Thyroid gland (tissue), 4 donors: ENCODE data around the gene MARCO. TPM values are rescaled to one million over a fixed set of nuclear protein-coding genes. Genes with fewer than 3 reads are reported as not detected.
A peak's percentile ranks its signal among the peaks of the same experiment; 100 is the strongest.
"Not testable (repeated sequence)": the region's sequence is repeated elsewhere in the genome, so short reads cannot be mapped to it uniquely, and the experiment has no call there.

ENCODE experiments used
- DNase-seq, 2 donors: peaks; one replicate each; pipeline ENCODE4 v3.0.0-alpha.2; 2019
- H3K27ac ChIP-seq, 3 donors: fragments of 200-600 bp; sonication (generic); 1 replicate in 2 of 3; 2 replicates in 1 of 3; pipeline ENCODE4 v1.5.1; 2016 to 2019; ENCODE audit warnings: mild to moderate bottlenecking in 1 of 3, moderate library complexity in 1 of 3
- H3K27me3 ChIP-seq: fragments of 200-600 bp; sonication (generic); one replicate; pipeline ENCODE4 v1.5.1; 2019
- H3K36me3 ChIP-seq, 2 donors: fragments of 200-600 bp; sonication (generic); one replicate each; pipeline ENCODE4 v1.5.1; 2016 to 2019
- H3K4me1 ChIP-seq, 2 donors: fragments of 200-600 bp; sonication (generic); one replicate each; pipeline ENCODE4 v1.5.1; 2017 to 2019
- H3K4me3 ChIP-seq, 3 donors: fragments of 200-600 bp; sonication (generic); replicated peaks in 1 of 3; 1 replicate in 2 of 3; 2 replicates in 1 of 3; pipeline ENCODE4 v1.5.1; 2016; ENCODE audit warnings: mild to moderate bottlenecking in 1 of 3
- H3K9me3 ChIP-seq: fragments of 200-600 bp; sonication (generic); one replicate; pipeline ENCODE4 v1.5.1; 2017
- POLR2A ChIP-seq, 2 donors: fragments of 450-650 bp; IDR thresholded peaks; one replicate each; pipeline ENCODE4 v1.6.1; 2017; ENCODE audit warnings: antibody characterized with exemption in 2 of 2, mild to moderate bottlenecking in 2 of 2, moderate library complexity in 1 of 2
- WGBS, 2 donors: methylation state at CpG; one replicate each; pipeline ENCODE4 v1.1.5; 2017; 5-methylcytosine and 5-hydroxymethylcytosine counted together
- intact Hi-C: fragments of 100-400 bp; cut with DNase I; formaldehyde crosslinking; loops from one replicate; pipeline ENCODE4 v1.15.1; 2023
- total RNA-seq, 4 donors: library from RNA; depleted of rRNA; stranded (reverse); fragments of >200 nt; gene quantifications; one replicate each; pipeline ENCODE4 v1.2.3, GENCODE V29; 2016
- TF ChIP-seq, protein P1 (sequence below), 6 experiments: fragments of 200-600 bp in 3 of 6; fragments of 450-650 bp in 3 of 6; sonication (generic) in 3 of 6; IDR thresholded peaks; one replicate each; pipeline ENCODE4 v1.5.1; 2016 to 2019; ENCODE audit warnings: antibody characterized with exemption in 6 of 6, mild to moderate bottlenecking in 2 of 6, inconsistent platforms in 1 of 6, moderate library complexity in 1 of 6

MARCO gene
- total RNA-seq, 4 donors from 2014 or later: 1.1 to 11.0 (median 3.0) TPM

DNA sequence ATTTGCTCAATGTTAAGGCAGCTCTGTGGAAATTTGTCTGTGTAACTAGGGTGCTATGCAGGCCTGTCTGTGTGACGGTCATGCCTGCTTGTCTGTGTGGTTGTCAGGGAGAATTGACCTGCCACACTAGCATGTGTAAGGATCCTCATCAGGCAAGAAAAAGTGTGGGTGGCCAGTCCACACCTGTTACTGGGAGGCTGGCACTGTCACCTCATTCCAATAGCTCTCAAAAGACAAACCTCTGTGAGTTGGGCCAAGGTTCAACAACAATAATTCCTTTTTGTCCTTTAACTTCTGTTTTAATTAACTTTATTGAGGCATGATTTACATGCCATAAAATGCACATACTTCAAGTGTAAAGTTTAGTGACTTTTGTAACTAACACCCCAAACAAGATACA, 4.2 kb upstream of the MARCO start:
- Histone ChIP-seq H3K4me1 (no peaks in the 10 kb centered on the region), H3K27ac (no peak overlapping the region), H3K4me3 (no peak overlapping the region), H3K27me3 (no peaks in the 10 kb centered on the region), H3K9me3 (no peaks in the 10 kb centered on the region), H3K36me3 (no peaks in the 10 kb centered on the region)
- intact Hi-C loops: no loop called here
- WGBS, 2 donors: 54 to 80% methylated on average over 1 of the region's 1 CpG
- TF ChIP-seq, protein P1, sequence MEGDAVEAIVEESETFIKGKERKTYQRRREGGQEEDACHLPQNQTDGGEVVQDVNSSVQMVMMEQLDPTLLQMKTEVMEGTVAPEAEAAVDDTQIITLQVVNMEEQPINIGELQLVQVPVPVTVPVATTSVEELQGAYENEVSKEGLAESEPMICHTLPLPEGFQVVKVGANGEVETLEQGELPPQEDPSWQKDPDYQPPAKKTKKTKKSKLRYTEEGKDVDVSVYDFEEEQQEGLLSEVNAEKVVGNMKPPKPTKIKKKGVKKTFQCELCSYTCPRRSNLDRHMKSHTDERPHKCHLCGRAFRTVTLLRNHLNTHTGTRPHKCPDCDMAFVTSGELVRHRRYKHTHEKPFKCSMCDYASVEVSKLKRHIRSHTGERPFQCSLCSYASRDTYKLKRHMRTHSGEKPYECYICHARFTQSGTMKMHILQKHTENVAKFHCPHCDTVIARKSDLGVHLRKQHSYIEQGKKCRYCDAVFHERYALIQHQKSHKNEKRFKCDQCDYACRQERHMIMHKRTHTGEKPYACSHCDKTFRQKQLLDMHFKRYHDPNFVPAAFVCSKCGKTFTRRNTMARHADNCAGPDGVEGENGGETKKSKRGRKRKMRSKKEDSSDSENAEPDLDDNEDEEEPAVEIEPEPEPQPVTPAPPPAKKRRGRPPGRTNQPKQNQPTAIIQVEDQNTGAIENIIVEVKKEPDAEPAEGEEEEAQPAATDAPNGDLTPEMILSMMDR (IDR thresholded peaks at IDR 0.05): no peak
- no peak for TF ChIP-seq POLR2A (IDR thresholded peaks at IDR 0.05)
- DNase-seq: no peak

DNA sequence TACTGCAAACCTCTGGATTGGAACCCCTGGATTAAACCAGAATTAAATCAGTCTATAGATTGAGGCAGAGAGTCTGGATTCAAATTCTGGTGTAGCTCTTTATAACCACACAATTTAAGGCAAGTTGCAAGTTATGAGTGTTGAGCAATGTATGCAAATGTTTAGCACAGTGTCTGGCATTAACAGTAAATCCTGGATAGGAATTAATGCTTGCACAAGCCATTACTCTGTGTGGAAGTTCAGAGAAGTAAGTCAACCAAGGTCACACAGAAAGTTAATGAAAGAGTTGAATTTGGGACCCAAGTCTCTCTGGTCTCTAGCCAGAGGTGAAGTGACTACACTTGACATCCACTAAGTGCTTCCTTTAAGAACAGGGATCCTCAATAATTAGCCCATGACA, 2.0 kb upstream of the MARCO start:
- Histone ChIP-seq H3K9me3 (no peaks in the 10 kb centered on the region), H3K36me3 (no peaks in the 10 kb centered on the region), H3K4me3 (no peak overlapping the region), H3K4me1 (no peaks in the 10 kb centered on the region), H3K27ac (no peak overlapping the region), H3K27me3 (no peaks in the 10 kb centered on the region)
- TF ChIP-seq, protein P1 (IDR thresholded peaks at IDR 0.05): no peak
- no peak for TF ChIP-seq POLR2A (IDR thresholded peaks at IDR 0.05)
- DNase-seq: no peak
- intact Hi-C loops: no loop called here

GRCh38 chr2:118940486-118941120, 1.4 kb upstream of the MARCO start:
- Histone ChIP-seq H3K4me3 (no peak overlapping the region), H3K27ac (no peak overlapping the region), H3K27me3 (no peaks in the 10 kb centered on the region), H3K36me3 (no peaks in the 10 kb centered on the region), H3K9me3 (no peaks in the 10 kb centered on the region), H3K4me1 (no peaks in the 10 kb centered on the region)
- TF ChIP-seq, protein P1 (IDR thresholded peaks at IDR 0.05): no peak
- no peak for TF ChIP-seq POLR2A (IDR thresholded peaks at IDR 0.05)
- DNase-seq: peak in 1 of 2 donors; percentile 5
- intact Hi-C loops: no loop called here
- 66 to 75% methylated on average over 9 of the region's 9 CpGs for WGBS, 2 donors

DNA sequence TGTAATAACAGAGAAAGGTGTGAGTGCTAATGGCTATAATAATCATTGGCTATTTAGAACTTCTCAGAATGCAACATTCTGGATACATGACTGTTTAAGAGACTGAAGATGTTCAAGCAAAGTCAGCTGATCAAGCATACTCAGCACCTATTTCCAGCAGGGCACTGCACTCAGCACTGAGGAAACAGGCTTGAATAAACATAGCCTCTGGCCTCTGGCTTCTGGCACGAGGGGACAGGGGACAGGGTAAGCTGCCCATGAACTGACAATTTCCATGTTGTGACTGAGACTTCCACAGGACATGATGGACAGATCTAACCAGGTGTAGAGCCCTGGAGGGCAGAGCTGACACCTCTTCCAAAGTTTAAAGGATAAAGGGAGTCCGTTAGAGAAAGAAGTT, 1.3 kb downstream of the MARCO start:
- TF ChIP-seq POLR2A (IDR thresholded peaks at IDR 0.05): no peak
- TF ChIP-seq, protein P1 (IDR thresholded peaks at IDR 0.05): no peak
- Histone ChIP-seq H3K27me3 (no peaks in the 10 kb centered on the region), H3K4me3 (no peak overlapping the region), H3K36me3 (no peaks in the 10 kb centered on the region), H3K4me1 (no peaks in the 10 kb centered on the region), H3K9me3 (no peaks in the 10 kb centered on the region), H3K27ac (no peak overlapping the region)
- intact Hi-C loops: no loop called here
- 25 to 32% methylated on average over 2 of the region's 2 CpGs for WGBS, 2 donors
- no peak for DNase-seq

DNA sequence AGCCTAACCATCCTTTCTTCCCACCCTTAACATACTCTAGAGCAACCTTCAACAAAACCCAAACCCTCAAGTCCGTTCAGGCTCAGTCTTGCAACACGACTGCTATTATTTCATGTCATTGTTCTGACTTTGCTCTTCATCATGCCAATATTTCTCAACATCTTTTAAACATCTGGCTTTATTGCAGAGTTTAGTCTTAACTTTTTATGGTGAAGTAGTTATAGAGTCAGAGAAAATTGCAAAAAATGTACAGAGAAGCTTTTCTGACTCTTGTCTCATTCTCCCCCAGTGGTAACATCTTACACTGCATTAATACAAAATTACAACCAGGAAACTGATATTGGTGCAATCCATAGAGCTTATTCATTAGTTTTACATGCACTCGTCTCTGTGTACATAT, 3.9 kb downstream of the MARCO start:
- 75 to 79% methylated on average over 3 of the region's 3 CpGs for WGBS, 2 donors
- no peak for DNase-seq
- intact Hi-C loops: no loop called here
- no peaks in the 10 kb centered on the region for H3K9me3 ChIP-seq
- no peak overlapping the region for H3K4me3 ChIP-seq
- TF ChIP-seq POLR2A (IDR thresholded peaks at IDR 0.05): no peak
- H3K36me3 ChIP-seq: no peaks in the 10 kb centered on the region
- H3K27ac ChIP-seq: no peak overlapping the region
- H3K27me3 ChIP-seq: no peaks in the 10 kb centered on the region
- H3K4me1 ChIP-seq: no peaks in the 10 kb centered on the region

DNA sequence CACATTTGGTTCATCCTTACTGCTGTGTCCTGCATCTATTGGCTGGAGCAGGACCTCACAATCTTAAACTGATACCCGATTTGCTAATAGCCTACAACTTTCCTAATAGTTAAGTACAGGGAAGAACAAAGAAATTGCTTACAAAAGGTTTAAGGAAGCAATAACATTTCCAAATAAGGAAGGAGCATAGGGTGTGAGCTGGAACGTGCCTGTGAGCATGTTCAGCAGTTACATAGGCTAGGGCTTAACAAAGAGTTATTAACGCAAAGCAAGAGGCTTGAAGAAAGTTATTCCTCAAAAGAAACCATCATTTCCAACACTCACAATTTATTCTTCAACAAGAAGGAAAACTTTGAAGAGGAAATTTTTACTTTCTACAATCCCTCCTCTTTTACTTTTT, 6.3 kb downstream of the MARCO start:
- intact Hi-C loops: not testable (repeated sequence)

More for the DNA sequence above, 6.3 kb downstream of the MARCO start:
- H3K27ac ChIP-seq, H3K4me1 ChIP-seq, H3K4me3 ChIP-seq, H3K27me3 ChIP-seq, H3K36me3 ChIP-seq, H3K9me3 ChIP-seq, DNase-seq: not testable (repeated sequence)
- WGBS, 2 donors: 57 to 75% methylated on average over 3 of the region's 3 CpGs
